Kidney capillary endothelial cell (primary cell): ENCODE results near the gene ST14.
A peak's percentile ranks its signal among the peaks of the same experiment; 100 is the strongest.
"Not testable (repeated sequence)": the region's sequence is repeated elsewhere in the genome, so short reads cannot be mapped to it uniquely, and the experiment has no call there.

Experiments used
- DNase-seq: peaks from one replicate; pipeline ENCODE4 v3.0.0-alpha.2; 2018; ENCODE audit warnings: low spot score

The ST14 gene

GRCh38 chr11:130209954-130210854 is 50.6 kb downstream of the ST14 start:
- no peak for DNase-seq

- no peak for DNase-seq
Measured at GRCh38 chr11:130211144-130211543, 51.6 kb downstream of the ST14 start.

- DNase-seq: no peak
Measured at GRCh38 chr11:130211781-130212401, 52.3 kb downstream of the ST14 start.

GRCh38 chr11:130212431-130212961 is 52.9 kb downstream of the ST14 start:
- no peak for DNase-seq

- peak; percentile 22 for DNase-seq
Measured at GRCh38 chr11:130213143-130213978, 53.8 kb downstream of the ST14 start.

GRCh38 chr11:130213979-130214281 is 54.3 kb downstream of the ST14 start:
- no peak for DNase-seq

- DNase-seq: no peak
Measured at GRCh38 chr11:130214861-130215530, 55.4 kb downstream of the ST14 start.

GRCh38 chr11:130215531-130216220 is 56.1 kb downstream of the ST14 start:
- DNase-seq: no peak

GRCh38 chr11:130216221-130216550 is 56.6 kb downstream of the ST14 start:
- no peak for DNase-seq

GRCh38 chr11:130216591-130217132 is 57.1 kb downstream of the ST14 start:
- no peak for DNase-seq

- no peak for DNase-seq
Measured at GRCh38 chr11:130217133-130218031, 57.8 kb downstream of the ST14 start.

- no peak for DNase-seq
Measured at GRCh38 chr11:130218501-130219070, 59.0 kb downstream of the ST14 start.

- no peak for DNase-seq
Measured at GRCh38 chr11:130219148-130219547, 59.6 kb downstream of the ST14 start.

GRCh38 chr11:130220311-130221035 is 60.9 kb downstream of the ST14 start:
- no peak for DNase-seq

GRCh38 chr11:130223291-130223971 is 63.8 kb downstream of the ST14 start:
- no peak for DNase-seq

- no peak for DNase-seq
Measured at GRCh38 chr11:130227373-130227772, 67.8 kb downstream of the ST14 start.

- not testable (repeated sequence) for DNase-seq
Measured at GRCh38 chr11:130233486-130233885, 73.9 kb downstream of the ST14 start.

- DNase-seq: not testable (repeated sequence)
Measured at GRCh38 chr11:130233888-130234287, 74.3 kb downstream of the ST14 start.
